ENCODE measurements around the gene TEX264.

The TEX264 gene

GRCh38 chr3:51710631-51711351, 39.7 kb downstream of the TEX264 start:
- no peak for DNase-seq (ENCODE audit: extremely low read depth, low read depth)
- TF ChIP-seq CTCF (IDR thresholded peaks at IDR 0.05; ENCODE audit: low read depth, low read length), result no peak

- DNase-seq (ENCODE audit: extremely low read depth, low read depth), result no peak
- no peak for TF ChIP-seq CTCF (IDR thresholded peaks at IDR 0.05; ENCODE audit: low read depth, low read length)
Measured at GRCh38 chr3:51711352-51712037, 40.4 kb downstream of the TEX264 start.

- TF ChIP-seq CTCF (IDR thresholded peaks at IDR 0.05; ENCODE audit: low read depth, low read length), result no peak
- no peak for DNase-seq (ENCODE audit: extremely low read depth, low read depth)
Measured at GRCh38 chr3:51712038-51712420, 41.0 kb downstream of the TEX264 start.

- DNase-seq (ENCODE audit: extremely low read depth, low read depth), result no peak
- no peak for TF ChIP-seq CTCF (IDR thresholded peaks at IDR 0.05; ENCODE audit: low read depth, low read length)
Measured at GRCh38 chr3:51712511-51712931, 41.5 kb downstream of the TEX264 start.

- no peak for DNase-seq (ENCODE audit: extremely low read depth, low read depth)
- TF ChIP-seq CTCF (IDR thresholded peaks at IDR 0.05; ENCODE audit: low read depth, low read length), result no peak
Measured at GRCh38 chr3:51712963-51713362, 41.9 kb downstream of the TEX264 start.

- DNase-seq (ENCODE audit: extremely low read depth, low read depth), result no peak
- no peak for TF ChIP-seq CTCF (IDR thresholded peaks at IDR 0.05; ENCODE audit: low read depth, low read length)
Measured at GRCh38 chr3:51715231-51715976, 44.4 kb downstream of the TEX264 start.

- DNase-seq (ENCODE audit: extremely low read depth, low read depth), result no peak
Measured at GRCh38 chr3:51715977-51716294, 44.9 kb downstream of the TEX264 start.

More at GRCh38 chr3:51715977-51716294, 44.9 kb downstream of the TEX264 start:
- TF ChIP-seq CTCF (IDR thresholded peaks at IDR 0.05; ENCODE audit: low read depth, low read length), result no peak
